B cell (primary cell): ENCODE data around the gene BAK1.

ENCODE experiments used
- CTCF ChIP-seq: fragments of 200-600 bp; IDR thresholded peaks from one replicate; pipeline ENCODE4 v1.8.0; 2022; ENCODE audit warnings: antibody characterized with exemption, mild to moderate bottlenecking
- EZH2 ChIP-seq: IDR thresholded peaks from 2 replicates; pipeline ENCODE4 v1.6.1; 2012; ENCODE audit warnings: borderline replicate concordance, low read depth, mild to moderate bottlenecking, moderate library complexity, low read length; ENCODE audit not compliant: insufficient read depth, poor library complexity, severe bottlenecking

- no peak for TF ChIP-seq EZH2
- no peak for TF ChIP-seq CTCF
Observed at GRCh38 chr6:33578588-33579011, 1.5 kb downstream of the BAK1 start.
